Stimulated activated CD4-positive, alpha-beta T cell treated with anti-CD3 and anti-CD28 coated beads, Interleukin-12 subunit alpha, Interleukin-12 subunit beta, amount 100 ng/mL, for 24 hours (primary cell): ENCODE measurements around the gene SRSF5.
"Not testable (repeated sequence)": the region's sequence is repeated elsewhere in the genome, so short reads cannot be mapped to it uniquely, and the experiment has no call there.

Experiments used
- DNase-seq, 2 experiments: peaks; one replicate each; pipeline ENCODE4 v3.0.0-alpha.2; 2020; ENCODE audit warnings: low read depth in 2 of 2

Gene SRSF5

GRCh38 chr14:69808919-69809808, 42.2 kb downstream of the SRSF5 start:
- DNase-seq = no peak

- DNase-seq = no peak
These were observed 44.4 kb downstream of the SRSF5 start for GRCh38 chr14:69811227-69811867.

- DNase-seq = no peak
These were observed 44.9 kb downstream of the SRSF5 start for GRCh38 chr14:69811868-69812252.

GRCh38 chr14:69812711-69813110, 45.8 kb downstream of the SRSF5 start:
- DNase-seq = no peak

GRCh38 chr14:69813346-69813745, 46.4 kb downstream of the SRSF5 start:
- DNase-seq = not testable (repeated sequence)

GRCh38 chr14:69814397-69814796, 47.5 kb downstream of the SRSF5 start:
- no peak for DNase-seq

GRCh38 chr14:69815556-69815955, 48.6 kb downstream of the SRSF5 start:
- DNase-seq = no peak

GRCh38 chr14:69816216-69816615, 49.3 kb downstream of the SRSF5 start:
- no peak for DNase-seq

- DNase-seq = peak; percentile 2 to 7
These were observed 51.8 kb downstream of the SRSF5 start for GRCh38 chr14:69818758-69819191.

- no peak for DNase-seq
These were observed 52.7 kb downstream of the SRSF5 start for GRCh38 chr14:69819607-69820006.

GRCh38 chr14:69820991-69821390, 54.0 kb downstream of the SRSF5 start:
- DNase-seq = no peak
